Measurements from ENCODE around the gene TGFA. TPM values are rescaled to one million over a fixed set of nuclear protein-coding genes. Genes with fewer than 3 reads are reported as not detected.
A peak's percentile ranks its signal among the peaks of the same experiment; 100 is the strongest.

TGFA gene
- total RNA-seq, 2 donors from 2014 or later: 2.0 to 3.2 TPM

DNA sequence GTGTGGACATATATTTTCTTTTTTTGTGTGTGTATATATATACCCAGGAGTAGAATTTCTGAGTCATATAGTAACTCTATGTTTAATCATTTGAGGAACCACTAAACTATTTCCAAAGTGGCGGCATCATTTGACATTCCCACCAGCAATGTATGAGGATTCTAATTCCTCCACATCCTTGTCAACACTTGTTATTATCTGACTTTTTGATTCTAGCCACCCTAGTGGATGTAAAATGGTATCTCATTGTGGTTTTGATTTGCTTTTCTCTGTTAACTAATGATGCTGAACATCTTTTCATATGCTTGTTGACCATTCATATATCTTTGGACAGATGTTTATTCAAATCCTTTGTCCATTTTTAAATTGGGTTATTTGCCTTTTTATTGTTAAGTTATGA is 120.3 kb downstream of the TGFA start:
- Histone ChIP-seq H3K27ac (ENCODE audit: low read depth, low read length) (no peak overlapping the region), H3K36me3 (ENCODE audit: control insufficient read depth, insufficient read depth, low read length) (no peaks in the 10 kb centered on the region), H3K4me1 (ENCODE audit: control insufficient read depth, insufficient read depth, low read length) (no peaks in the 10 kb centered on the region), H3K27me3 (ENCODE audit: control insufficient read depth, insufficient read depth, low read length, poor library complexity, severe bottlenecking) (peaks cover 26% of the 10 kb centered on the region), H3K9me3 (ENCODE audit: control insufficient read depth, low read length) (no peaks in the 10 kb centered on the region), H3K4me3 (ENCODE audit: low read length) (no peak overlapping the region), H3K9ac (ENCODE audit: extremely low read depth, low read length, poor library complexity, severe bottlenecking) (no peak overlapping the region)
- Mint-ChIP-seq H3K36me3 (ENCODE audit: low read depth) (no peaks in the 10 kb centered on the region), H3K27me3 (ENCODE audit: insufficient read depth) (no peaks in the 10 kb centered on the region), H3K4me3 (no peak overlapping the region), H3K9me3 (peaks cover 2% of the 10 kb centered on the region), H3K4me1 (no peaks in the 10 kb centered on the region), H3K27ac (no peak overlapping the region)
- 80 to 88% methylated on average over 1 of the region's 1 CpG for WGBS, 2 experiments (ENCODE audit: insufficient coverage in 1 of 2, insufficient read length in 1 of 2)
- TF ChIP-seq, protein P1, sequence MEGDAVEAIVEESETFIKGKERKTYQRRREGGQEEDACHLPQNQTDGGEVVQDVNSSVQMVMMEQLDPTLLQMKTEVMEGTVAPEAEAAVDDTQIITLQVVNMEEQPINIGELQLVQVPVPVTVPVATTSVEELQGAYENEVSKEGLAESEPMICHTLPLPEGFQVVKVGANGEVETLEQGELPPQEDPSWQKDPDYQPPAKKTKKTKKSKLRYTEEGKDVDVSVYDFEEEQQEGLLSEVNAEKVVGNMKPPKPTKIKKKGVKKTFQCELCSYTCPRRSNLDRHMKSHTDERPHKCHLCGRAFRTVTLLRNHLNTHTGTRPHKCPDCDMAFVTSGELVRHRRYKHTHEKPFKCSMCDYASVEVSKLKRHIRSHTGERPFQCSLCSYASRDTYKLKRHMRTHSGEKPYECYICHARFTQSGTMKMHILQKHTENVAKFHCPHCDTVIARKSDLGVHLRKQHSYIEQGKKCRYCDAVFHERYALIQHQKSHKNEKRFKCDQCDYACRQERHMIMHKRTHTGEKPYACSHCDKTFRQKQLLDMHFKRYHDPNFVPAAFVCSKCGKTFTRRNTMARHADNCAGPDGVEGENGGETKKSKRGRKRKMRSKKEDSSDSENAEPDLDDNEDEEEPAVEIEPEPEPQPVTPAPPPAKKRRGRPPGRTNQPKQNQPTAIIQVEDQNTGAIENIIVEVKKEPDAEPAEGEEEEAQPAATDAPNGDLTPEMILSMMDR (conservative IDR thresholded peaks at IDR 0.05): no peak
- no peak for DNase-seq

DNA sequence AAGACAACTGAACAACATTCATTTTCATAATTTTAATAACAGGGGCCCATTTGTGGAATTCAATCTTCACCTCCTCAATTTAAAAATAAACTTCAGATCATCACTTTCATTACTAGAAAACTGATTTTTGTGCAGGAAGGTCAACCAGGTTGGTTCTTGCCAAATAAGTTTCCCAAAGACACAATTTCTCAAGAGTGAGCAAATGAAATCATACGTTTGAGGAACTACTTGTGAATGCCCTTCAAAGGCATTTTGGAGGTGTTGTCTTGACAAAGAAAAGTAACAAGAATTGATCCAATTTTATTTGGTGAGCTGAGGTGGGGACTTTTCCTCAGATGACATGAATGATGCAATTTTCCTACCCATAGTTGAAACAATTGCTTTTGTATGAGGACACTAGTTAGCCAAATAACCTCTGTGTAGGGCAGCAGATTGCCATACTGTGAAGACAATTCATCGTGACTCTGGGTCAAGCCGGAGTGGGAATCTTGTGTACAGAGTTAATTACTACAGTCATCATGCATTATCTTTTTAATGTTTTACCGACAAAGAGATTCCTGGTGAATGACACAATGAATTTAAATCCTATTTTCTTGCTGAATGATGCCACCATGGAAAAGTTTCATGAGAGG is 121.8 kb downstream of the TGFA start:
- TF ChIP-seq, protein P1 (conservative IDR thresholded peaks at IDR 0.05): no peak
- Histone ChIP-seq H3K36me3 (ENCODE audit: control insufficient read depth, insufficient read depth, low read length) (no peaks in the 10 kb centered on the region), H3K4me3 (ENCODE audit: low read length) (peak overlapping the region; percentile 9), H3K27ac (ENCODE audit: low read depth, low read length) (no peak overlapping the region), H3K4me1 (ENCODE audit: control insufficient read depth, insufficient read depth, low read length) (no peaks in the 10 kb centered on the region), H3K9me3 (ENCODE audit: control insufficient read depth, low read length) (no peaks in the 10 kb centered on the region), H3K27me3 (ENCODE audit: control insufficient read depth, insufficient read depth, low read length, poor library complexity, severe bottlenecking) (peaks cover 19% of the 10 kb centered on the region), H3K9ac (ENCODE audit: extremely low read depth, low read length, poor library complexity, severe bottlenecking) (no peak overlapping the region)
- WGBS, 2 experiments (ENCODE audit: insufficient coverage in 1 of 2, insufficient read length in 1 of 2): 86 to 93% methylated on average over 4 of the region's 4 CpGs
- no peak overlapping the region for H3K4me3 Mint-ChIP-seq
- H3K27ac Mint-ChIP-seq: no peak overlapping the region
- no peaks in the 10 kb centered on the region for H3K4me1 Mint-ChIP-seq
- DNase-seq: no peak
- H3K27me3 Mint-ChIP-seq (ENCODE audit: insufficient read depth): no peaks in the 10 kb centered on the region
- H3K9me3 Mint-ChIP-seq: peaks cover 2% of the 10 kb centered on the region
- H3K36me3 Mint-ChIP-seq (ENCODE audit: low read depth): no peaks in the 10 kb centered on the region

DNA sequence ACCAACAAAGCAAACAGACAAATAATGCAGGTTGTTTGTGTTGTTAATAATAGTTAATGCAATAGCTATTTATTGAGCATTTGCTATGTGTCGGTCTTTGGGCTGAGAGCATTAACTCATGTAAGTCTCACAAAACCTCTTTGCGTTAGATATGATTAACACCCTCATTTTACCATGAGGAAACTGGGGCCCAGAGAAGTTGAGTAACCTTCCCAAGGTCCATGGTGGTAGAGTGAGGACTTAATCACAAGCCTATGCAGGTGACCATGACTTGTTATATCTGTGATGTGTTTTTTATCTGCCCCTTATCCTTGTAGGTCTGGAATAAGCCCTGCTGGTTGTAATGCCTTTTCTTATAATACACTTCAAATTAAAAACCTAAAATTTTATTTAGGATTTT is 127.3 kb downstream of the TGFA start:
- H3K9me3 ChIP-seq (ENCODE audit: control insufficient read depth, low read length): no peaks in the 10 kb centered on the region
- Mint-ChIP-seq H3K9me3 (no peaks in the 10 kb centered on the region), H3K4me1 (peaks cover 2% of the 10 kb centered on the region), H3K4me3 (no peak overlapping the region), H3K36me3 (ENCODE audit: low read depth) (no peaks in the 10 kb centered on the region), H3K27ac (no peak overlapping the region), H3K27me3 (ENCODE audit: insufficient read depth) (peaks cover 5% of the 10 kb centered on the region)
- H3K9ac ChIP-seq (ENCODE audit: extremely low read depth, low read length, poor library complexity, severe bottlenecking): no peak overlapping the region
- no peak for DNase-seq
- H3K27me3 ChIP-seq (ENCODE audit: control insufficient read depth, insufficient read depth, low read length, poor library complexity, severe bottlenecking): no peaks in the 10 kb centered on the region
- H3K36me3 ChIP-seq (ENCODE audit: control insufficient read depth, insufficient read depth, low read length): no peaks in the 10 kb centered on the region
- H3K27ac ChIP-seq (ENCODE audit: low read depth, low read length): no peak overlapping the region
- TF ChIP-seq, protein P1 (conservative IDR thresholded peaks at IDR 0.05): no peak
- no peaks in the 10 kb centered on the region for H3K4me1 ChIP-seq (ENCODE audit: control insufficient read depth, insufficient read depth, low read length)
- no peak overlapping the region for H3K4me3 ChIP-seq (ENCODE audit: low read length)
- 95 to 100% methylated on average over 1 to 2 of the region's 2 CpGs for WGBS, 2 experiments (ENCODE audit: insufficient coverage in 1 of 2, insufficient read length in 1 of 2)
